HFF-Myc (cell line): ENCODE data around the gene OR52A5.
"Not testable (repeated sequence)": the region's sequence is repeated elsewhere in the genome, so short reads cannot be mapped to it uniquely, and the experiment has no call there.

Experiments used
- DNase-seq: peaks from one replicate; pipeline ENCODE4 v3.0.0-alpha.2; 2011; ENCODE audit warnings: low read depth; ENCODE audit errors: extremely low read depth
- H3K4me3 ChIP-seq: replicated peaks from 2 replicates; pipeline ENCODE4 v1.5.1; 2011; ENCODE audit warnings: low read depth, mild to moderate bottlenecking, control low read depth, low read length
- CTCF ChIP-seq: IDR thresholded peaks from 2 replicates; pipeline ENCODE4 v1.5.1; 2012; ENCODE audit warnings: mild to moderate bottlenecking, low read depth, low read length, control low read depth; ENCODE audit errors: missing control alignments

Gene OR52A5

GRCh38 chr11:5154657-5155056 lies 16.5 kb upstream of the OR52A5 start, which contains the start of gene OR52A1:
TSS of gene OR52A1 (minus strand) at chr11:5154757. CDS start at chr11:5152369, 2,388 bp downstream.
- DNase-seq = no peak
- TF ChIP-seq CTCF = no peak

DNA sequence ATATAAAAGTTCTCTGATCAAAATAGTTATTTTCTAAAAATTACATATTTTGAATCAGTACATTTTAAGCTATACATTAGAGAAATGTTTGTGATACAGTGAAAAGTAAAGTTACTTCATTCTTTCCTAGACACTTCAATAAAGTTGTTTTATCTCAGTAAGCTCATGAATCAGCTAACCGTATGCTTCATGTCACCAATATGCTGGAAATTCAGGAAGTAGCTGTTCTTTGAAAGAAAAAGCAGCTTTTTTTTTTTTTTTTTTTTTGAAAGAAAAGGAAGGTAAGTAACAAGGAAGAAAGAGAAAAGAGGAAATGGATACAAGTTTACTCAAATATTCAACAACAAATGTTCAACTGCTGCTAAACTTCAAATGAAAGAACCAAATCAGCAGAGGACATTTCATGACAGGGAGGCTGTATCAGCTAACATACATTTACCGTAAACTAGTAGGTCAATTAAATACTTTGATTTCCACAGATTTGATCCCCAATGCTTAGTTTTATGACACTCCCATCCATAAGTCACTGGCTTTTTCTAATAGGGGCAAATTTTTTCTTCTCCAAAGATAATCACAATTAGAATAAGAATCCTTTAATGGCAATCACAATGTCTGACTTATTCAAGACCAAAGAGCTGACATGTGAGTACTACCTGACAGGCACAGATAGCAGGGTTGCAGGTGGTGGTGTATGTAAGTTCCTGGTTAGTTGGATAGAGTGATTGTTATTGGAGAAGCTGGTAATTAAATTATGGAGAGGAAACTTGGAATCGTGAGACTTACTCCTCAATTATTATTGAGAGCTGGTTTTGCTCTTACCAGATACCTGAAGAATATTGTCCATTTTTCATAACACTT lies 15.6 kb upstream of the OR52A5 start:
- no peak for TF ChIP-seq CTCF
- no peak overlapping the region for H3K4me3 ChIP-seq
- no peak for DNase-seq

More at GRCh38 chr11:5154657-5155056, 16.5 kb upstream of the OR52A5 start, which contains the start of gene OR52A1:
- H3K4me3 ChIP-seq = no peak within 1 kb of the TSS

GRCh38 chr11:5151713-5152153 lies 13.6 kb upstream of the OR52A5 start:
- no peak overlapping the region for H3K4me3 ChIP-seq
- no peak for TF ChIP-seq CTCF
- DNase-seq = no peak

DNA sequence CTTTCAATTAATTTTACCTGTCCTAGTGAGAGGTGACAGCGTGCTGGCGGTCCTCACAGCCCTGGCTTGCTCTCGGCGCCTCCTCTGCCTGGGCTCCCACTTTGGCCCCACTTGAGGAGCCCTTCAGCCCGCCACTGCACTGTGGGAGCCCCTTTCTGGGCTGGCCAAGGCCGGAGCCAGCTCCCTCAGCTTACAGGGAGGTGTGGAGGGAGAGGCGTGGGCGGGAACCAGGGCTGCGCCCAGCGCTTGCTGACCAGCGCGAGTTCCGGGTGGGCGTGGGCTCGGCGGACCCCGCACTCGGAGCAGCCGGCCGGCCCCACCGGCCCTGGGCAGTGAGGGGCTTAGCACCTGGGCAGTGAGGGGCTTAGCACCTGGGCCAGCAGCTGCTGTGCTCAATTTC lies 6.0 kb upstream of the OR52A5 start:
- not testable (repeated sequence) for H3K4me3 ChIP-seq, DNase-seq

DNA sequence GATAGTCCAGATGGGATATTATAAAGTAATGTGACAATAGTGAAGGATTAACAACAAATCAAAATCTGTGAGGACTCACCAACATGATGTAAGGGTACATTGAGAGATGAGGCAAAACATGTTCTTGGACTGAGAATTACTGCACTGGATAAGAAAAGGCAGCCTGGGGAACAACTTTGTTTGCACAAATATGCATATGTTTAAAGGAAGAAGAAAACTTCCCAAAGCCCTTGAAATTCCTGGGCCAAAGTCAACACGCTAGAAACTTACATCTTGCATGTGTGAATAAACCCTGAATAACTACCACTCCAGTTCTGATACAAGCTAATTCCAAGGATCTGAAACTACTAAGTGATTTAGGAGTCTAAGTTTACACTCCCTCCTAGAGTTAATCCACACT lies 1.1 kb downstream of the OR52A5 start:
- no peak overlapping the region for H3K4me3 ChIP-seq
- no peak for TF ChIP-seq CTCF
- no peak for DNase-seq

DNA sequence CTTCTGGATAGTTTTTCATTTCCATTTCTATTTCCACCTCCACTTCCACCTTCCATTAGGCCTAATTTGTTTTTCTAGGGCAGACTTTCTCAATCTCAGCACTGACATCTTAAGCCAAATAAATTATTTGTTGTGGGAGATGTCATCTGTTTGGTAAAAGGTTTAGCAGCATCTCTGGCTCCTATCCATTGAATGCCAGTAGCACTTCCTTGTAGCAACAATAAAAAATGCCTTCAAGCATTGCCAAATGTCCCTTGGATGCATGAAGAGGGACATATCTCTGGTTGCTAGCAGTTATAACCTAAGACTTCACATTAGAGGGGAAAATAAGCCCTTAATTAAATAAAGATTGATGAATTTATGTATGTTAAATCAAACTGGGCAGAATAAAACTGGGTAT lies 1.9 kb downstream of the OR52A5 start:
- no peak for DNase-seq
- TF ChIP-seq CTCF = no peak

DNA sequence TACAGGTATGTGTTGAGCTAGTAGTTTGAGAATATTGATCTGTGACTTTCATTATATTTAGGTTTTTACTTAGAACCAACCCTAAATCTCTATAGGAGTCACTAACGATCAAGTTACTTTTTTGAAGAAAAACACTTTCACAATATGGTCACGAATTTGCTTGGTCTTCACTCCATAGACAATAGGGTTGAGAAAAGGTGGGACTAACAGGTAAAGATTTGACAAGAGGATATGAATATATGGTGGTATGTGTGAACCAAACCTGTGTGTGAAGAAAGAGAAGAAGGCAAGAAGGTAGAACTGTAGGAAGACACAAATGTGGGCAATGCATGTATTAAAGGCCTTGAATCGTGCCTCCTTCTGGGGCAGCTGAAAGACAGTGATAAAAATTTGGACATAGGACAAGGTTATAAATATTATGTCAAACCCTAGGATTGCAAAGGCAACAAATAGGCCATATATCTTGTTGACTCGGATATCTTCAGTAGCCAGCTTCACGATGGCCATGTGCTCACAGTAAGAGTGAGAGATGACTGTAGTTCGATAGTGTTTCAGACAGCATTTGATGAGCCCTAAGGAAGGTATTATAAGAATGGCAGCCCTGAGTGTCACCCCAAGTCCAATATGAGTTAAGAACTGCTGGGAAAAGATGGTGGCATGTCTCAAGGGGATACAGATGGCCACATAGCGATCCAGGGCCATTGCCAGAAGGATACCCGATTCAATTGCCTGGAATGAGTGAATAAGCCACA lies 6.4 kb downstream of the OR52A5 start:
- no peak for TF ChIP-seq CTCF
- no peak overlapping the region for H3K4me3 ChIP-seq
- no peak for DNase-seq

More for the DNA sequence above, 1.9 kb downstream of the OR52A5 start:
- no peak overlapping the region for H3K4me3 ChIP-seq
